OCI-LY3 (cell line): Measurements from ENCODE around the gene PRKCD.

Experiments
- H2AFZ ChIP-seq: fragments of 200-600, 300-600 bp; shearing (Covaris generic); 2 replicates; pipeline ENCODE4 v1.6.0; 2014; ENCODE audit warnings: antibody characterized with exemption, low read depth, low read length
- H3K27ac ChIP-seq: fragments of 200-600, 300-600 bp; sonication (generic); 2 replicates; pipeline ENCODE4 v1.5.1; 2014; ENCODE audit warnings: mild to moderate bottlenecking, low read length, moderate library complexity, mixed read lengths
- H3K27me3 ChIP-seq: fragments of 200-600, 300-600 bp; sonication (generic); 2 replicates; pipeline ENCODE4 v1.6.1; 2014; ENCODE audit warnings: low read depth, low read length, mixed read lengths
- H3K36me3 ChIP-seq: fragments of 200-600, 300-600 bp; sonication (generic); replicated peaks from 2 replicates; pipeline ENCODE3; 2014; ENCODE audit warnings: low read depth, low read length, mixed read lengths
- H3K4me1 ChIP-seq: fragments of 300-600, 200-600 bp; sonication (generic); 2 replicates; pipeline ENCODE4 v1.6.1; 2014; ENCODE audit warnings: low read length, mixed read lengths
- H3K4me2 ChIP-seq: fragments of 200-600, 300-600 bp; sonication (generic); 2 replicates; pipeline ENCODE4 v1.6.1; 2014; ENCODE audit warnings: low read length, mixed read lengths
- H3K4me3 ChIP-seq: fragments of 300-600, 200-600 bp; sonication (generic); 2 replicates; pipeline ENCODE4 v1.5.1; 2014; ENCODE audit warnings: antibody characterized with exemption, mild to moderate bottlenecking, low read length, moderate library complexity
- H3K79me2 ChIP-seq: fragments of 300-600, 200-600 bp; shearing (Covaris generic); 2 replicates; pipeline ENCODE4 v1.6.1; 2014; ENCODE audit warnings: mild to moderate bottlenecking, low read length, mixed read lengths
- H3K9ac ChIP-seq: fragments of 300-600, 200-600 bp; shearing (Covaris generic); 2 replicates; pipeline ENCODE4 v1.6.0; 2014; ENCODE audit warnings: mild to moderate bottlenecking, low read length, moderate library complexity
- H3K9me3 ChIP-seq: fragments of 200-600, 300-600 bp; shearing (Covaris generic); 2 replicates; pipeline ENCODE4 v1.6.1; 2014; ENCODE audit warnings: low read length, mixed read lengths; ENCODE audit not compliant: insufficient read depth
- H4K20me1 ChIP-seq: fragments of 200-600, 300-600 bp; sonication (generic); 2 replicates; pipeline ENCODE4 v1.6.1; 2016; ENCODE audit warnings: low read length, mixed read lengths; ENCODE audit not compliant: insufficient read depth
- EZH2phosphoT487 ChIP-seq: fragments of 200-600 bp; shearing (Covaris generic); IDR thresholded peaks from 2 replicates; pipeline ENCODE4 v1.6.1; 2018; ENCODE audit warnings: antibody characterized with exemption, mixed run types, low read depth
- TF ChIP-seq, protein P1 (sequence below): fragments of 200-600, 300-600 bp; sonication (generic); IDR thresholded peaks from 2 replicates; pipeline ENCODE4 v1.5.1; 2014; ENCODE audit warnings: antibody characterized with exemption, low read length, low read depth

Gene PRKCD

DNA sequence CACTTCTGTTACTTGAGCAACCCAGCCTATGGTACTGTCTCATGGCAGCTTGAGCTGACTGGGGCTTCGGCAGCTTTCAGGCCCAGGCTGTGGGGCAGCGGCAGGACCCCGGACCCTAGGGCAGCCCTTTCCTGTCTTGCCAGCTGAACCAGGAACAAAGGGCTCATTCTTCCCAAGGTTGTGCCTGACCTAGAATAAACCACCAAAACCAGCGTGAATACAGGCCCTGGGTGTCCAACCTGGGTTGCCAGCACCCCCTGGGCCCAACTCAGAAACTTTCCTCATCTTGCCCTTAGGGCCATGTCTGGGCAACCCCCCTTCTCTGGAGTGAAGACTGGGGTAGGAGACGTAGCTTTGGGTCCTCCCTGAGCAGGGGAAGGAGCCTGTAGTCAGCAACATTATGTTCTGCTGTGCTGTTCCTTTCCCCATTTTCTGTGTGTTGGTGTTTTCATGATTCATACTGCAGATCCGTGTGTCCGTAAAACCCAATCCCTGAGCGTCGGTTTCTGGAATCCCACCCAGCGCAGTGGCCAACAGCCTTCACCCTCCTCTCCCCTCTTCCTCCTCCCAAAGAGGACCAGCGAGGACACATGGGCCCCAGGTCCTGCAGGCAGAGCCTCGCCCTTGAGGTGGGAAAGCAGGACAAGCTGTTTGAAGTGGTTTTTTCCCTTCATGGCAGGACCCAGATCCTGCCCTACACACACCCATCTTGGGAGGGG, 61.3 kb downstream of the PRKCD start:
- peaks cover 7% of the 10 kb centered on the region for H3K4me1 ChIP-seq
- peaks cover 64% of the 10 kb centered on the region for H3K36me3 ChIP-seq
- TF ChIP-seq, protein P1, sequence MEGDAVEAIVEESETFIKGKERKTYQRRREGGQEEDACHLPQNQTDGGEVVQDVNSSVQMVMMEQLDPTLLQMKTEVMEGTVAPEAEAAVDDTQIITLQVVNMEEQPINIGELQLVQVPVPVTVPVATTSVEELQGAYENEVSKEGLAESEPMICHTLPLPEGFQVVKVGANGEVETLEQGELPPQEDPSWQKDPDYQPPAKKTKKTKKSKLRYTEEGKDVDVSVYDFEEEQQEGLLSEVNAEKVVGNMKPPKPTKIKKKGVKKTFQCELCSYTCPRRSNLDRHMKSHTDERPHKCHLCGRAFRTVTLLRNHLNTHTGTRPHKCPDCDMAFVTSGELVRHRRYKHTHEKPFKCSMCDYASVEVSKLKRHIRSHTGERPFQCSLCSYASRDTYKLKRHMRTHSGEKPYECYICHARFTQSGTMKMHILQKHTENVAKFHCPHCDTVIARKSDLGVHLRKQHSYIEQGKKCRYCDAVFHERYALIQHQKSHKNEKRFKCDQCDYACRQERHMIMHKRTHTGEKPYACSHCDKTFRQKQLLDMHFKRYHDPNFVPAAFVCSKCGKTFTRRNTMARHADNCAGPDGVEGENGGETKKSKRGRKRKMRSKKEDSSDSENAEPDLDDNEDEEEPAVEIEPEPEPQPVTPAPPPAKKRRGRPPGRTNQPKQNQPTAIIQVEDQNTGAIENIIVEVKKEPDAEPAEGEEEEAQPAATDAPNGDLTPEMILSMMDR, result no peak
- TF ChIP-seq EZH2phosphoT487, result no peak
- no peak overlapping the region for H3K27ac ChIP-seq
- no peaks in the 10 kb centered on the region for H3K27me3 ChIP-seq
- peaks cover 7% of the 10 kb centered on the region for H4K20me1 ChIP-seq
- H3K79me2 ChIP-seq, result peaks cover 6% of the 10 kb centered on the region
- no peaks in the 10 kb centered on the region for H3K9me3 ChIP-seq
- H2AFZ ChIP-seq, result no peak overlapping the region
- no peak overlapping the region for H3K4me2 ChIP-seq
- H3K4me3 ChIP-seq, result no peak overlapping the region
- H3K9ac ChIP-seq, result no peak overlapping the region

GRCh38 chr3:53223025-53223424, 62.0 kb downstream of the PRKCD start:
- no peak overlapping the region for H3K27ac ChIP-seq
- peaks cover 70% of the 10 kb centered on the region for H3K36me3 ChIP-seq

GRCh38 chr3:53223541-53223966, 62.5 kb downstream of the PRKCD start:
- H3K27me3 ChIP-seq, result no peaks in the 10 kb centered on the region
- no peak for TF ChIP-seq EZH2phosphoT487
- TF ChIP-seq, protein P1, result no peak
- H3K36me3 ChIP-seq, result peaks cover 74% of the 10 kb centered on the region
- no peak overlapping the region for H3K4me3 ChIP-seq
- no peaks in the 10 kb centered on the region for H3K4me1 ChIP-seq
- no peak overlapping the region for H3K9ac ChIP-seq
- no peaks in the 10 kb centered on the region for H3K9me3 ChIP-seq
- H3K79me2 ChIP-seq, result no peaks in the 10 kb centered on the region; the same call in 1 of the 2 replicates
- no peak overlapping the region for H3K4me2 ChIP-seq
- no peak overlapping the region for H3K27ac ChIP-seq
- H2AFZ ChIP-seq, result no peak overlapping the region
- H4K20me1 ChIP-seq, result peaks cover 11% of the 10 kb centered on the region

More at GRCh38 chr3:53223025-53223424, 62.0 kb downstream of the PRKCD start:
- TF ChIP-seq EZH2phosphoT487, result no peak
- TF ChIP-seq, protein P1, result no peak
- Histone ChIP-seq H3K4me2 (no peak overlapping the region), H3K4me3 (no peak overlapping the region), H2AFZ (no peak overlapping the region), H3K79me2 (peaks cover 4% of the 10 kb centered on the region), H3K9me3 (no peaks in the 10 kb centered on the region), H3K27me3 (no peaks in the 10 kb centered on the region), H3K9ac (no peak overlapping the region), H4K20me1 (peaks cover 11% of the 10 kb centered on the region), H3K4me1 (peaks cover 5% of the 10 kb centered on the region)

DNA sequence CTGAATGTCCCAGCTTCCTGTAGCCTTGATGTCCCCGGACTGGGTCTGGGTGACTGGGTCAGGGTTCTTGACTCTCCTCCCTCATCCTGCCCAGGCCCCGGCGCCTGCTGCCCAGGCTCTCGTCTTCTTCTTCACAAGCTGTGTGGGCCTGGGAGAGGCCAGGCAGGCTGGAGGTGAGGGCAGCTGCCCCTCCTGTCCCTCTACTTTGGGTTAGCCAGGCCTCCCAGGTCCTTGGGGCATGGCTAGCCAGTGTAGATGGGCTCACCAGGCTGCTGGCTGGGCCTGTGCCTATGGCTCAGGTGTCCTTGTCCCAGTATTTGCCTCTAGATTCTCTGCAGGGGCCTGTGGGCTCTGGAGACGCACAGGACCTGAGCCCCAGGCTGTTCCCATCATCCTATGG, 63.0 kb downstream of the PRKCD start:
- Histone ChIP-seq H3K9me3 (no peaks in the 10 kb centered on the region), H3K9ac (no peak overlapping the region), H3K4me1 (no peaks in the 10 kb centered on the region), H2AFZ (no peak overlapping the region), H4K20me1 (peaks cover 11% of the 10 kb centered on the region), H3K79me2 (no peaks in the 10 kb centered on the region; the same call in 1 of the 2 replicates), H3K27me3 (no peaks in the 10 kb centered on the region), H3K4me3 (no peak overlapping the region), H3K27ac (no peak overlapping the region), H3K36me3 (peaks cover 78% of the 10 kb centered on the region), H3K4me2 (no peak overlapping the region)
- TF ChIP-seq, protein P1, result no peak
- TF ChIP-seq EZH2phosphoT487, result no peak
